Measurements from ENCODE around the gene RNASE8. TPM values are rescaled to one million over a fixed set of nuclear protein-coding genes. Genes with fewer than 3 reads are reported as not detected.
"Not testable (repeated sequence)": the region's sequence is repeated elsewhere in the genome, so short reads cannot be mapped to it uniquely, and the experiment has no call there.

RNASE8 gene, protein sequence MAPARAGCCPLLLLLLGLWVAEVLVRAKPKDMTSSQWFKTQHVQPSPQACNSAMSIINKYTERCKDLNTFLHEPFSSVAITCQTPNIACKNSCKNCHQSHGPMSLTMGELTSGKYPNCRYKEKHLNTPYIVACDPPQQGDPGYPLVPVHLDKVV
- total RNA-seq, result not detected in 2 replicates

DNA sequence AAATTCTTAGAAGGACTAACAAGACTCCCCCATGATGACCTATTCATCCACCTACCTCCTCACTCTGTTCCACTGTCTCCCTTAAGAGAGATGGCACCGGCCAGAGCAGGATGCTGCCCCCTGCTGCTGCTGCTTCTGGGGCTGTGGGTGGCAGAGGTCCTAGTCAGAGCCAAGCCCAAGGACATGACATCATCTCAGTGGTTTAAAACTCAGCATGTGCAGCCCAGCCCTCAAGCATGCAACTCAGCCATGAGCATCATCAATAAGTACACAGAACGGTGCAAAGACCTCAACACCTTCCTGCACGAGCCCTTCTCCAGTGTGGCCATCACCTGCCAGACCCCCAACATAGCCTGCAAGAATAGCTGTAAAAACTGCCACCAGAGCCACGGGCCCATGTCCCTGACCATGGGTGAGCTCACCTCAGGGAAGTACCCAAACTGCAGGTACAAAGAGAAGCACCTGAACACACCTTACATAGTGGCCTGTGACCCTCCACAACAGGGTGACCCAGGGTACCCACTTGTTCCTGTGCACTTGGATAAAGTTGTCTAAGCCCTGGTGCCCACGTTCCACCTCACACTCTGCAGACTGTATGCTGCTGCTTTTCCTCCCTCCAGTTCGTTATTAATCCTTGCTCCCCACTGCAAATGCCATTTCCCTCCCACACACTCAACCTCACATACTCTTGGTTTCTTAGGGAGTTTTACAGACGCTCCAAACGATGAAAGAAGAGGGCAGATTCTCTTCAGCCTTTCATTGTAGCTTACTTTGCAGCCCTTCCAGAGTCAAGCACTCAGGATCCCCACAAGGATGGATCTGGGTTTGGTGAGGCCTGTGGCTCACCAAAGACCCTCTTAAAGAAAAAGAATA, at the start of gene RNASE8:
Gene RNASE8 (plus strand): TSS at position 20 of the 873 bp plus-strand sequence. CDS start 71 bp downstream, at position 91.
- no peaks in the 10 kb centered on the region for H3K36me3 Mint-ChIP-seq (ENCODE audit: low read depth)
- DNase-seq, result no peak
- peaks cover 3% of the 10 kb centered on the region for H3K4me1 Mint-ChIP-seq
- peaks cover 20% of the 10 kb centered on the region for H3K27me3 Mint-ChIP-seq
- no peaks in the 10 kb centered on the region for H3K9me3 Mint-ChIP-seq
- intact Hi-C loops (cut with micrococcal nuclease), result no loop called here
- no peak within 1 kb of the TSS for H3K4me3 Mint-ChIP-seq
- H3K27ac Mint-ChIP-seq, result no peak within 1 kb of the TSS

DNA sequence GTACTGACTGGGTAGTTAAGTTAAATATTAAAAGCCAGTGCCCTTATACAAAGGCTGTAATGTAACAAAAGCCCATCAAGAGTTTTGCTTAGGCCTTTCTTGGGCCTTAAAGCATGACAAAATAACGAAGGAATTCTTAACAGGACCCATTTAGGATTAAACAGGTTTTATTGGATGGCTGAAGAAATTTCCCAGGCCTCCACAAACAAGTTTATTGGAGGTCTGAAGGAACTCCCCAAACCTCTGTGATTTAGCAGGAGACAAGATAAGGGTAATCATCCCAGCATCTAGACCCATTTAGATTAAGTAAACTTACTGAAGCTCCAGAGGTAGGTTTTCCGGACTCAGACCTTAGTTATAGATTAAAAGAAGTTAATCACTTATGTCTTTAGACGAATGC, 47.9 kb upstream of the RNASE8 start:
- H3K9me3 Mint-ChIP-seq; intact Hi-C loops (cut with micrococcal nuclease); H3K27ac Mint-ChIP-seq; H3K36me3 Mint-ChIP-seq (ENCODE audit: low read depth); DNase-seq; H3K4me1 Mint-ChIP-seq; H3K4me3 Mint-ChIP-seq: not testable (repeated sequence)
- peaks cover 28% of the 10 kb centered on the region for H3K27me3 Mint-ChIP-seq

DNA sequence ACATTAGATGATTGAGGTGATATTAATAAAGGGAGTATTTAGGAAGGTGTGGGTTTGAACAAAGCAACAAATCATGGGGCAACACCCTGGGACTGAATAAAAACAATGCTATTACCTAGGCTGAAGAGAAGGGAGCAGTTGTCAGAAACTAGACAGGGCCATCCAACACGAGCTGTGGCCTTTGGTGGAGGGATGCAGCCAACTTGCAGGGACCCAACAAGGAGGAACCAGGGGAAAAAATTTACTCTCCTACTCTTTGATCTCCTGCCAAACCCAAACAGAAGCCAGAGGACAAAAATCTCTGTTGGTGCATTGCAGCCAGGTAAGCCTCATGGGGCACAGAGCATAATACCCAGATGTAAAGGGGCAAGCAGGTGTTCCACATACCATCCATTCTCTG, 46.5 kb upstream of the RNASE8 start:
- no peaks in the 10 kb centered on the region for H3K36me3 Mint-ChIP-seq (ENCODE audit: low read depth)

DNA sequence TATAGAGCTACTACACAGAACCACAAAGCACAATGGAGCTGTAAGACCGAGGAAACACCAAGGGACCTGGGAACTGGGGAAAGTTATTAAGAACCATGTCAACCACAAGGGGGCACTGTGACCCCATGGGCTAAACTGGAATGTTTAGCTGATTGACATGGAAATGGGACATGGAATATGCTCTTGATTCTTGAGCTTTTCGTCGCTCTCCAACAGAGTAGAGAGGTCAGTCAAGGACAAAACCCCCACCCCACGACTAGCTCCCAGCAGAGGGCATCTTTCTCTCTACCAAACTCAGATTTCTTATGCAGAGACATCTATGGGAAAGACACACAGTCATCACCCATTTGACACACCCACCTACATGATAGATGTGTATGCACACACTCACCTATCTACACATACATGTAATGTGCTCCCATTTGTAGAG, 42.8 kb upstream of the RNASE8 start:
- DNase-seq, result peak; percentile 94
- H3K4me1 Mint-ChIP-seq, result peaks cover 2% of the 10 kb centered on the region
- no peak overlapping the region for H3K4me3 Mint-ChIP-seq
- no peaks in the 10 kb centered on the region for H3K9me3 Mint-ChIP-seq
- intact Hi-C loops (cut with micrococcal nuclease), result loop anchor here (1.0 kb wide), 3 partner anchors 26 to 90 kb away; no protein-coding TSS in a partner anchor
- no peak overlapping the region for H3K27ac Mint-ChIP-seq
- H3K36me3 Mint-ChIP-seq (ENCODE audit: low read depth), result no peaks in the 10 kb centered on the region
- peaks cover 30% of the 10 kb centered on the region for H3K27me3 Mint-ChIP-seq

More for the DNA sequence above, 46.5 kb upstream of the RNASE8 start:
- DNase-seq, result no peak
- peaks cover 2% of the 10 kb centered on the region for H3K4me1 Mint-ChIP-seq
- no peaks in the 10 kb centered on the region for H3K9me3 Mint-ChIP-seq
- no peak overlapping the region for H3K4me3 Mint-ChIP-seq
- intact Hi-C loops (cut with micrococcal nuclease), result no loop called here
- no peak overlapping the region for H3K27ac Mint-ChIP-seq
- peaks cover 34% of the 10 kb centered on the region for H3K27me3 Mint-ChIP-seq

DNA sequence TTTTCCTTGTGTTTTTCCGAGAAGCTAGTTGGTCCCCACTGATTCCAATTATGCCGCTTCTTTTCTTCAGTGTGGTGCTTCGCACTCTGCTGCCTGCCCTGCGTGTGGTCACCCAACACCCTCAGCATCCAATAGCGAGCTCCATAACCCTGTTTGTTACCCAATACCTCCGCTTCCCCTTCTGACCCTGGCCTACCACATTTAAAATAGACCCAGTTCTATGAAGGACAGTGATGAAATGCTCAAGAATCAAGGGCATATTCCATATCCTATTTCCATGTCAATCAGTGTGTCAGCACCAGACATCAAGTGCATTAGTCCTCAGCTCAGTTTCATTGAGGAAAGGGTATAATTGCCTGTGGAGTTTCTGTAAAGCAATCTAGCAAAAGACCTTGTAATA, 42.3 kb upstream of the RNASE8 start:
- peaks cover 2% of the 10 kb centered on the region for H3K4me1 Mint-ChIP-seq

DNA sequence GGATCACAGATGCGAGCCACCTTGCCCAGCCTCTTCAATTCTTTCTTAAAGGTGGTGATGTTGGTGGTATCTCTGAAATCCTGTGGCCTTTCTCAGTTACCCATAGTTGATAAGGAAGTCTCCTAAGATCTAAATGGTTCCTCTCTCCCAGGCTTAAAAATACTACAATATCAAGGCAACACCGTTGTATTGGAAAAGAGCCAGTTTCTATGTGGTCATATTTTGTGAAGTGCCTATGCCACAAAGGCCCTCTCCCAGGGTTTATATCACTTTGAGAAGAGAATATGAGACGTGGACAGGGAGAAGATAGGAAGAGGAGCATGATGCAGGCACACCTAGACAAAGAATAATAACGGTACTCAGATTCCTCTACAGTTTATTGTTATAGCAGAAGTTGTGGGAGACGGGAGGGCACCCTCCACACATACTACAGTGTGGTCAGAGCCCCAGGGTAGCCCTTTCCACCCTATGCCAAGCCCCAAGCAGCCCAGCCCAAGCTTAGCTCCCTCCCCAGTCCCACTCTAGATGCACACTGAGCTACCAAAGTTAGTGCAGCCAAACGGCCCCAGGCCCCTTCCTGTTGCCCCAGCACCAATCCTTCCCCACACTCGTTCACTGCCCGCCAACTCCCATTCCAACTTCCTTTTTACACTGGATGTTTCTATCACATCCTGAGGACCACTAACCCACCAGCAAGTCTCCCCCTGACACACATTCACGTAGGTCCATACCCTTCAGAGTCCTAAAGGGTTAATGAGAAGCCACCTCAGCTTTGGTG, 41.0 kb upstream of the RNASE8 start:
- no peak for DNase-seq
- Mint-ChIP-seq H3K36me3 (ENCODE audit: low read depth) (no peaks in the 10 kb centered on the region), H3K27me3 (peaks cover 30% of the 10 kb centered on the region), H3K9me3 (no peaks in the 10 kb centered on the region), H3K27ac (no peak overlapping the region), H3K4me1 (peaks cover 2% of the 10 kb centered on the region), H3K4me3 (no peak overlapping the region)
- intact Hi-C loops (cut with micrococcal nuclease), result no loop called here

More for the DNA sequence above, 42.3 kb upstream of the RNASE8 start:
- peaks cover 30% of the 10 kb centered on the region for H3K27me3 Mint-ChIP-seq
- no peaks in the 10 kb centered on the region for H3K9me3 Mint-ChIP-seq
- intact Hi-C loops (cut with micrococcal nuclease), result no loop called here
- no peak overlapping the region for H3K4me3 Mint-ChIP-seq
- no peaks in the 10 kb centered on the region for H3K36me3 Mint-ChIP-seq (ENCODE audit: low read depth)
- no peak overlapping the region for H3K27ac Mint-ChIP-seq
- DNase-seq, result no peak

DNA sequence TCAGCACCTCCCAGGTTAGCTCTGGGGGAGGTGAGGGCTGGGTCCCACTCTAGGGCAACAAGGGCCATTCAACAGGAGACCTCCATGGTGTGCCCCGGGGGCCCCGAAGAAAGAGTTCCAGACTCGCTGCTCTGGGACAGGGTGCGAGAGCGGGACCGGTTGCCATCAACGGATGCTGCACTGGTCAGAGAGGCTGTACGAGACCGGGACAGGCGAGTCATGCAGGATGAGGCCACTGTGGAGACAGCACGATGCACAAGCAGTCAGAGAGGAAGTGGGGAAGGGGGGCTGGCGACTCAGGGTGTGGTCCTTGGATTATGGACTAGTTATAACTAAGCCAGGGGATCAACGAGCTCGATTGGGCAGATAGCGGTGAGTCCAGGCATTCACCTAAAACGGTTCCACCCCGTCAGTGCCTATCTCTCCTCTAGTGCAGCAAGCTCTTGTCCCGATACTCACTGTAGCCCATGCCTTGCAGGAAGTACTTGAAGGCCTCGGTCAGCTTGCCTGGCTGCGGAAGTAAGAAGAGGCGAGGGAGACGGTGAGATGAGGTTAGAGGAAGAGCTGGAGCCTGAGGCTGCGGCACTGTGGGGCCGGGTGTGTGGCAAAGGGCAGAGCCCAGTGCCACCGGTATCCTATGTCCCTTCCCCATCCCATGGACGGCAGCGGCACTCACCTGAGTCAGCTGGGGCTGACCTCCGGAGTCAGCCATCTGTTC, 39.9 kb upstream of the RNASE8 start:
- Mint-ChIP-seq H3K27me3 (peaks cover 31% of the 10 kb centered on the region), H3K9me3 (no peaks in the 10 kb centered on the region), H3K4me1 (peaks cover 4% of the 10 kb centered on the region), H3K36me3 (ENCODE audit: low read depth) (no peaks in the 10 kb centered on the region), H3K4me3 (no peak overlapping the region), H3K27ac (no peak overlapping the region)
- intact Hi-C loops (cut with micrococcal nuclease), result no loop called here
- DNase-seq, result no peak

DNA sequence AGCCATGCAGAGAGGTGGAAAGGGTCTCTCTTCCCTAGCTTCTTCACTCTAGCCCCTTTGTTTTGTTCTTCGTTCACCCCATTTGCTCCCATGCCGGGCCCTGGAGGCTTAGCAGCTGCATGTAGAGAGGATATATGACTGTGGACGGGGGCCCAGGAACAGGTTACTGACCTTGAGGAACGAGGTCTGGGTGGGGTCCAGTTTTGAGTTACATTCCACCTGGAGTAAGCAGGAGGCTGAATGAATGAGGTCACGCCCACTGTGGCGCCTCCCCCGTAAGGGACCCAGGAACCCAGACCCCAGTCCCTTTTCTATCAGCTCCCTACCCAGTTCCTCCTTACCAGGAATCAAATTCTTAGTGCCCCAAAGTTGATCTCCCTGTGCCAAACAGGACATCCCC, 39.3 kb upstream of the RNASE8 start:
- Mint-ChIP-seq H3K4me1 (peaks cover 6% of the 10 kb centered on the region), H3K9me3 (no peaks in the 10 kb centered on the region), H3K27ac (no peak overlapping the region), H3K36me3 (ENCODE audit: low read depth) (no peaks in the 10 kb centered on the region), H3K27me3 (peaks cover 34% of the 10 kb centered on the region), H3K4me3 (no peak overlapping the region)
- no peak for DNase-seq
- intact Hi-C loops (cut with micrococcal nuclease), result no loop called here

DNA sequence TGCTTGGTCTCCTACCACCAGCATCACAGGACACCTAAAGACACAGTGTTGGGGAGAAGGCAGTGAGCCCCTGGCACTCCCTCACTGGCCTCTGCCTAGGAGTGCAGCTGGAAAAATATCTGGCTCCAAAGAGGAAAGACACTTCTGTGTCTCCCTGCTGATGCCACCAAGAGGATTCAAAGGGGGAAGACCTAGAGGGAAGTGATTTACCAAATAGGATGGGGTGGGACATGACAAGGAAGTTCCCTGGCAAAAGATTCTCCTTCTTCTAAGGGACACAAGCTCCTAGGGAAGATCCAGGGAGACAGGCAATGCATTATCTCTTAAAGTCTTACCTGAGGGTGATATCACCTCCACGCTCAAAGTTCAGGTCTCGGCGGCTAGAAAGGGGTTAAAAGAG, 38.8 kb upstream of the RNASE8 start:
- intact Hi-C loops (cut with micrococcal nuclease), result no loop called here
- peaks cover 39% of the 10 kb centered on the region for H3K27me3 Mint-ChIP-seq
- no peaks in the 10 kb centered on the region for H3K9me3 Mint-ChIP-seq
- peaks cover 7% of the 10 kb centered on the region for H3K4me1 Mint-ChIP-seq
- no peaks in the 10 kb centered on the region for H3K36me3 Mint-ChIP-seq (ENCODE audit: low read depth)
- no peak overlapping the region for H3K4me3 Mint-ChIP-seq
- no peak overlapping the region for H3K27ac Mint-ChIP-seq
- DNase-seq, result no peak

DNA sequence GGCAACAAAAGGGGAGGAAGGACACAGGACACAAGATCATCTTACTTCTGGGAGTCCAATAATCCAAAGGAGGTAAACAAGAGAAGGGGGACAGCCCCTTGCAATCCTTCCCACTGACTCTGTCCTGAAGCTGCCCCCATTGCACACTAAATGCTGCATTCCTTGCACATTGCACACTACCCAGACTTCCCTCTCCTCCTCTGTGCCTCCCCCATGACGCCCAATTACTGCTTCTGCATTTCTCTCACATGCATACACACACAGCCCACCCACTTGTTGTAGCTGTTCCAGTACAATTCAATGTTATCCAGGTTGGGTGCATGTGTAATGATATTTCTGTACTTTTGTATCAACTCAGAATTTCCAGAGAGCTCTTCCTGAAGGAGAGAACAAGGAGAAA, 38.3 kb upstream of the RNASE8 start:
- no peak for DNase-seq
- no peak overlapping the region for H3K27ac Mint-ChIP-seq
- H3K4me3 Mint-ChIP-seq, result no peak overlapping the region
- intact Hi-C loops (cut with micrococcal nuclease), result no loop called here
- peaks cover 42% of the 10 kb centered on the region for H3K27me3 Mint-ChIP-seq
- H3K36me3 Mint-ChIP-seq (ENCODE audit: low read depth), result no peaks in the 10 kb centered on the region
- no peaks in the 10 kb centered on the region for H3K9me3 Mint-ChIP-seq
- H3K4me1 Mint-ChIP-seq, result peaks cover 13% of the 10 kb centered on the region

DNA sequence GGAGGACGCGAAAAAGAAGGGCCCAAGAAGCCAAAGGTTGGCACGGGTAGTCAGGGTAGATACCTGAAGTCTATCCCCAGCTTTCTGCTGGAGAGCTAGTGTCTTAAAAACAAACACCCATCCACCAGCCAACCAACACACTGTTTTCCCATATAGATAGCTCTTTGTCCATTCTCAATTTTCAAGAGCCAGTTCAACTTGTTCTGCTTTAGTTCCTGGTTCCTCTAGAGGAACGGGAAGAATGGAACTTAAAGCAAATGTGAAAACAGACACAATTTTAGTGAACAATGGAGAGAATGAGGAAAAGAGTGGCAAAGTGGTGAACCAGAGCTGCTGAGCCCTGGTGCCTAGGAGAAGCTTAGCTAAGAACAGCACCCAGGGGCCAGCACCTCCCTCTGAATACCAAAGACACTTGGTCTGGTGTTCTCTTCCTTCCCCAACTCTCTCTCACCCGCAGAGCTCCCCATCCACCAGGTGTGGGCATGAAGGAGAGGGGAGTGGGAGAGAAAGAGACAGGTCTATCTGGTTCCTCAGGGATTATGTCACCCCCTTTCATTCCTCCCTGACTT, 36.6 kb upstream of the RNASE8 start:
- Mint-ChIP-seq H3K27me3 (peaks cover 41% of the 10 kb centered on the region), H3K27ac (no peak overlapping the region), H3K4me1 (peaks cover 15% of the 10 kb centered on the region), H3K4me3 (no peak overlapping the region), H3K9me3 (no peaks in the 10 kb centered on the region), H3K36me3 (ENCODE audit: low read depth) (no peaks in the 10 kb centered on the region)
- intact Hi-C loops (cut with micrococcal nuclease), result no loop called here
- no peak for DNase-seq

DNA sequence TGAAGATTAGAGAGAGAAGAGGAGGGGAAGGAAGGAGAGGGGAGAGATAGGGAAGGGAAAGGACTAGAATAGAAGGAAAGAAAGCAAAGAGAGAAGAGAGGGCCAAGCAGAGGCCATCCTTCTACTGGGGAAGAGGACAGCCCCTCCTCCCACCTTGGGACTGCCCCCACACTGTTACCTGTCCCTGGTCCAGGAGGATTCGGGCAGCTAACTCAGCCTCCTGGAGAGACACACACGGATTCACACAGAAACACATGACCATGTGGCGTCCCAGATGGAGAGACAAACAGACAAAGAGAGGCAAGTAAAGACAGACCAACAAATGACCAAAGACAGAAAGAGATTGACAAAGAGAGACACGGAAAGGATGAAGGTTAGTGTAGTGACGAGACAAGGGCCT, 34.9 kb upstream of the RNASE8 start:
- peaks cover 46% of the 10 kb centered on the region for H3K27me3 Mint-ChIP-seq
- H3K4me3 Mint-ChIP-seq, result no peak overlapping the region
- DNase-seq, result no peak
- no peaks in the 10 kb centered on the region for H3K9me3 Mint-ChIP-seq
- intact Hi-C loops (cut with micrococcal nuclease), result no loop called here
- H3K4me1 Mint-ChIP-seq, result peaks cover 15% of the 10 kb centered on the region
- no peaks in the 10 kb centered on the region for H3K36me3 Mint-ChIP-seq (ENCODE audit: low read depth)
- no peak overlapping the region for H3K27ac Mint-ChIP-seq

DNA sequence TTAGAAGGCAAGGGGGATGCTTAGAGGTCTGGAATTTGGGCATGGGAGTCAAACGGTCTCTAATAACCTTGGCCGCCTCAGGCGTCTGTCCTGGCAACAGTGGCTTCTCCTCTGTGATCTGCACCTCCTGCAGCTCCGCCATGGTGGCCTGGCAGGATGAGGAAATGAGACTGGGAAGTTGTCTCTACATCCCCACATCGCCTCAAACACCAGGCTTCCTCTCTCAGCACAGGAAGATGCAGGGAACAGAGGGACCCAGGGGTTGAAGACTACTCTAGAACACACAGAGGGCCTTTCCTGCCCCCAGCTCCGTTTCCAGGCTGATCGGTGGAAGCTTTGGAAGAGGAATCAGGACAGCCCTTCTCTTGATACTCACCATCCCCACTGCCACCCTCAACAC, 34.4 kb upstream of the RNASE8 start:
- no peaks in the 10 kb centered on the region for H3K9me3 Mint-ChIP-seq
- no peaks in the 10 kb centered on the region for H3K36me3 Mint-ChIP-seq (ENCODE audit: low read depth)
- DNase-seq, result no peak
- H3K27ac Mint-ChIP-seq, result no peak overlapping the region
- intact Hi-C loops (cut with micrococcal nuclease), result no loop called here
- no peak overlapping the region for H3K4me3 Mint-ChIP-seq
- H3K4me1 Mint-ChIP-seq, result peaks cover 15% of the 10 kb centered on the region
- H3K27me3 Mint-ChIP-seq, result peaks cover 46% of the 10 kb centered on the region

All from activated CD4-positive, alpha-beta T cell treated with anti-CD3 and anti-CD28 coated beads, Interleukin-2, amount 10 ng/mL, durations not matched to agents 24 days and 14 days (primary cell).